GM18868 (cell line): ENCODE results near the gene ARID4A.
"Not testable (repeated sequence)": the region's sequence is repeated elsewhere in the genome, so short reads cannot be mapped to it uniquely, and the experiment has no call there.

Source experiments
- ATAC-seq: cut with Tn5 transposase; IDR thresholded peaks from one replicate; pipeline ENCODE4 v1.9.1; 2021; ENCODE audit warnings: mild to moderate bottlenecking, moderate library complexity; ENCODE audit not compliant: unreplicated experiment

ARID4A gene

GRCh38 chr14:58292187-58292586, 6.2 kb upstream of the ARID4A start:
- no peak for ATAC-seq

GRCh38 chr14:58294201-58294600, 4.2 kb upstream of the ARID4A start:
- ATAC-seq: no peak

- no peak for ATAC-seq
These were observed 1.6 kb upstream of the ARID4A start for GRCh38 chr14:58296726-58297125.

GRCh38 chr14:58297412-58297761, 968 bp upstream of the ARID4A start:
- peak; percentile 0 for ATAC-seq

- ATAC-seq: peak; percentile 81
These were observed 436 bp upstream of the ARID4A start for GRCh38 chr14:58297762-58298476.

- no peak for ATAC-seq
These were observed 1.3 kb downstream of the ARID4A start for GRCh38 chr14:58299401-58300330.

- ATAC-seq: no peak
These were observed 3.1 kb downstream of the ARID4A start for GRCh38 chr14:58301416-58301815.

GRCh38 chr14:58305730-58306129, 7.4 kb downstream of the ARID4A start:
- no peak for ATAC-seq

GRCh38 chr14:58307597-58308316, 9.4 kb downstream of the ARID4A start:
- no peak for ATAC-seq

GRCh38 chr14:58309086-58309485, 10.7 kb downstream of the ARID4A start:
- no peak for ATAC-seq

GRCh38 chr14:58313699-58314098, 15.3 kb downstream of the ARID4A start:
- no peak for ATAC-seq

GRCh38 chr14:58315606-58316005, 17.3 kb downstream of the ARID4A start:
- ATAC-seq: no peak

GRCh38 chr14:58327019-58327418, 28.7 kb downstream of the ARID4A start:
- no peak for ATAC-seq

GRCh38 chr14:58331111-58331510, 32.8 kb downstream of the ARID4A start:
- peak; percentile 100 for ATAC-seq

- ATAC-seq: no peak
These were observed 34.2 kb downstream of the ARID4A start for GRCh38 chr14:58332561-58332960.

- ATAC-seq: not testable (repeated sequence)
These were observed 41.3 kb downstream of the ARID4A start for GRCh38 chr14:58339666-58340065.

GRCh38 chr14:58341152-58341748, 42.9 kb downstream of the ARID4A start:
- ATAC-seq: no peak

GRCh38 chr14:58343535-58343934, 45.2 kb downstream of the ARID4A start:
- ATAC-seq: not testable (repeated sequence)

- no peak for ATAC-seq
These were observed 55.4 kb downstream of the ARID4A start for GRCh38 chr14:58353516-58354299.

GRCh38 chr14:58354808-58355207, 56.5 kb downstream of the ARID4A start:
- ATAC-seq: no peak
